ENCODE results near the gene EFR3B. TPM values are rescaled to one million over a fixed set of nuclear protein-coding genes. Genes with fewer than 3 reads are reported as not detected.

EFR3B gene
- total RNA-seq, 1 donor from 2014 or later: 17.2 TPM

DNA sequence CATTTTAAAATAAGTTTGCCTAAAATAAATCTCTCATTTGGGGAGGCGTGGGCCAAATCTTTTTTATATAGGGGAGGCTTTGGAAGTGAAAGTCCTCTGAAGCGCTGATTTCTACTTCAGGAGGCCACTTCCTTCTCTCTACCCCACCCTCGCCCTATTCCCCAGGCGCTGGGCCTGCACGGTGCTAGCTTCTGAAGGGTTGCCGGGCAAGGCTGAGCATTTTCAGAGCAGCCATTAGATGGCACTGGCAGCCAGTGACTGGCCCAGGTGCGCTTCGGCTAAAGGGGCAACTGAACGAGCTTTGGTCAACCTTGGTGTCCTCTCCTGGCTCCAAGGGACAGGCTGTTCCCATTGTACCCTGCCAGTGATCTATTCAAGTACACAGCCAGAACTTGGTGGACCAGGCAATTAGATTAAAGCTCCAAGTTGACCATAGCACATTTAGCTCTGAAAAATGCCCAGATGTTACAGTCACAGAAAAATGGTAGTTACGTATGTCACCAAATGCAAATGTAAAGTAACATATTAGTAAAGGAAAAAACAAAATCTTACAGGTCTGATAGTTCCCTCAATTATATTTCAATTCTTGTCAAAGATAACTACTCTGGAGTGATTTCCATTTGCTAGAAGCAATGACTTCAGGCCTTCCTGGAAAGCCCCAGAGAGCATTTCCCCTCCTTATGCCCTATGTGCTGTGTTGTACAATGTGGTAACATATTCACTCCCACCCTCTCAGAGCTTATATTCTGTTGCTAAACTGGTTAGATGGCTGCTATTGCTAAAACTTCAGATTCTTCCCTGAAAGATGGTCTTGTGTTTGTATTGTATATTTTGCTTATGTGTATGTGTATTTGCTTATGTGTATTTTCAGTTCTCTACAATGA lies 124.4 kb downstream of the EFR3B start:
- H3F3A ChIP-seq (ENCODE audit: low read depth): peaks cover 19% of the 10 kb centered on the region
- peaks cover 9% of the 10 kb centered on the region for H3K4me1 ChIP-seq
- Mint-ChIP-seq H3K4me3 (no peak overlapping the region), H3K27me3 (ENCODE audit: insufficient read depth, low read depth) (peaks cover 43% of the 10 kb centered on the region), H3K27ac (no peak overlapping the region), H3K4me1 (peaks cover 13% of the 10 kb centered on the region), H3K9me3 (no peaks in the 10 kb centered on the region), H3K36me3 (no peaks in the 10 kb centered on the region)
- peaks cover 74% of the 10 kb centered on the region for H3K27me3 ChIP-seq
- no peaks in the 10 kb centered on the region for H3K36me3 ChIP-seq
- no peak overlapping the region for H2AFZ ChIP-seq (replicated peaks)
- peaks cover 2% of the 10 kb centered on the region for H4K20me1 ChIP-seq (ENCODE audit: low read depth)
- H3K79me2 ChIP-seq (ENCODE audit: low read depth): no peaks in the 10 kb centered on the region
- TF ChIP-seq, protein P1, sequence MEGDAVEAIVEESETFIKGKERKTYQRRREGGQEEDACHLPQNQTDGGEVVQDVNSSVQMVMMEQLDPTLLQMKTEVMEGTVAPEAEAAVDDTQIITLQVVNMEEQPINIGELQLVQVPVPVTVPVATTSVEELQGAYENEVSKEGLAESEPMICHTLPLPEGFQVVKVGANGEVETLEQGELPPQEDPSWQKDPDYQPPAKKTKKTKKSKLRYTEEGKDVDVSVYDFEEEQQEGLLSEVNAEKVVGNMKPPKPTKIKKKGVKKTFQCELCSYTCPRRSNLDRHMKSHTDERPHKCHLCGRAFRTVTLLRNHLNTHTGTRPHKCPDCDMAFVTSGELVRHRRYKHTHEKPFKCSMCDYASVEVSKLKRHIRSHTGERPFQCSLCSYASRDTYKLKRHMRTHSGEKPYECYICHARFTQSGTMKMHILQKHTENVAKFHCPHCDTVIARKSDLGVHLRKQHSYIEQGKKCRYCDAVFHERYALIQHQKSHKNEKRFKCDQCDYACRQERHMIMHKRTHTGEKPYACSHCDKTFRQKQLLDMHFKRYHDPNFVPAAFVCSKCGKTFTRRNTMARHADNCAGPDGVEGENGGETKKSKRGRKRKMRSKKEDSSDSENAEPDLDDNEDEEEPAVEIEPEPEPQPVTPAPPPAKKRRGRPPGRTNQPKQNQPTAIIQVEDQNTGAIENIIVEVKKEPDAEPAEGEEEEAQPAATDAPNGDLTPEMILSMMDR (IDR thresholded peaks at IDR 0.05): peak; percentile 55
- TF ChIP-seq EZH2 (IDR thresholded peaks at IDR 0.05) (no peak), EZH2phosphoT487 (IDR thresholded peaks at IDR 0.05) (no peak)
- DNase-seq (ENCODE audit: low spot score): peak; percentile 63
- H3K9ac ChIP-seq: no peak overlapping the region
- no peak overlapping the region for H3K4me2 ChIP-seq
- H3K27ac ChIP-seq: no peak overlapping the region
- no peak overlapping the region for H3K4me3 ChIP-seq
- H3K9me3 ChIP-seq (ENCODE audit: low read depth): no peaks in the 10 kb centered on the region

DNA sequence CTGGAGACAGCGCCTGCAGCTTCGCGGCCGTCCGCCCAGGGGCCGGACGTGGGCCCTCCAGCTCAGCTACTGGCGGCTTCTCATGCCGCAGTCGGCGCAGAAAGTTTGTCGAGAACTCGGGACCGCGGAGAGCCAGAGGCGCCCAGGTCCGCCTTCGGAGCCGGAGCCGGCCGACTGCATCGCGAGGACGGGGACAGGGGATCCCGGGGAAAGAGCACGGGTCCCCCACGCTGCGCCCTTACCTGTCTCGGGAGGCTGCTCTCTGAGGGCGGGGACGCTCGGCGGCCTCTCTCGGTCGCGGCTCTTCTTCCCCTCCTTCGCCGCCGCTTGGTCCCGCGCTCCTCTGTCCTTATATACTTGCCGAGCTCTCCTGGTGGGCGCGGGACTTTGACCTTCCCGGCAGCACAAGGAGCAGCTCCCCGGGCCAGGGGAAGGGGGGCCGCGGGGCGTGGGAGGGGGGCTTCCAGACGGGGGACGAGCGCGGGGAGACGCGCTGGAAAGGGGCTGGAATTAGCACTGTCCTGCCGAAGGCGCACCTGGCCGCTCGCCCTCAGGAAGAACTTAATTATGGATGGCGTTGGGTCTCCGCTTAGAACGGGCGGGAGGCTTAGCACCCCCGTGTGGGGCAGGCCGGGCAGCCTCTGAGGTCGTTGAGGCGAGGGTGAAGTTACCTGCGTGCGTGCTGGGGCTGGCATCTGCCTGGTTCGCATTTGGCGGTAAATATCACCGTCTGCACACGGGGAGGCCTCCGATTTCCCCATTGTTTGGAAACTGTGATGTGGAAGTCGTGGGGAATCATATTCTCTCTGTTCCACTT lies 126.6 kb downstream of the EFR3B start, which contains the start of gene POMC:
TSS of gene POMC (minus strand) at position 325 of the 817 bp plus-strand sequence. CDS start 3,808 bp downstream, outside the sequence.
- Mint-ChIP-seq H3K9me3 (no peaks in the 10 kb centered on the region), H3K4me3 (peak within 1 kb of the TSS; percentile 79), H3K4me1 (peaks cover 13% of the 10 kb centered on the region), H3K27me3 (ENCODE audit: insufficient read depth, low read depth) (peaks cover 50% of the 10 kb centered on the region), H3K36me3 (no peaks in the 10 kb centered on the region), H3K27ac (no peak within 1 kb of the TSS)
- peak within 1 kb of the TSS; percentile 64 for H3K4me3 ChIP-seq
- H3K4me2 ChIP-seq: peak within 1 kb of the TSS; percentile 93
- no peaks in the 10 kb centered on the region for H3K79me2 ChIP-seq (ENCODE audit: low read depth)
- H3K9ac ChIP-seq: no peak within 1 kb of the TSS
- no peaks in the 10 kb centered on the region for H3K9me3 ChIP-seq (ENCODE audit: low read depth)
- peak; percentile 73 for DNase-seq (ENCODE audit: low spot score)
- H3F3A ChIP-seq (ENCODE audit: low read depth): peaks cover 19% of the 10 kb centered on the region
- H3K27me3 ChIP-seq: peaks cover 83% of the 10 kb centered on the region
- peaks cover 9% of the 10 kb centered on the region for H3K4me1 ChIP-seq
- H3K36me3 ChIP-seq: no peaks in the 10 kb centered on the region
- H4K20me1 ChIP-seq (ENCODE audit: low read depth): peaks cover 2% of the 10 kb centered on the region
- no peak within 1 kb of the TSS for H3K27ac ChIP-seq
- TF ChIP-seq, protein P1 (IDR thresholded peaks at IDR 0.05): no peak
- TF ChIP-seq EZH2phosphoT487 (IDR thresholded peaks at IDR 0.05): peak; percentile 84
- peak; percentile 98 for TF ChIP-seq EZH2 (IDR thresholded peaks at IDR 0.05)
- peak within 1 kb of the TSS; percentile 70 for H2AFZ ChIP-seq (replicated peaks)

DNA sequence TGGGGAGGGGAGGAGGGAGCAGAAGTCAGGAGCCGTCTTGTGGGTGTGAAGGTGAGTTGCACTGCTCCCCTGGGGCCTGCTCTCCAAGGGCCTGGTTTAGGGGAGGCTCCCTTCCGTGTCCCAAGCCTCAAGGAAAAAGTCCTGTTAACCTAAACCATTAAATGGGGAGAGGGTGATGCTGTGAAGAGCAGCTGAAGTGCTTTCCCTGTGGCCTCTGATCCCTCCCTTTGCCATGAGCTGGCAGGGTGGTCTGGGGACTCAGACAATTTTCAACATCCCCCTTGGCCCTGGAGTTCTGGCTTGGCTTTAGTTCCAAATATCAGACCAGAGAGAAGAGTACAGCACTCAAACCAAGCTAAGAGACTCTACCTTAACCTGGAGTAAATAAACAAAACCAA lies 127.2 kb downstream of the EFR3B start:
- H3K36me3 ChIP-seq: no peaks in the 10 kb centered on the region
- H3K9ac ChIP-seq: no peak overlapping the region
- H3K9me3 Mint-ChIP-seq: no peaks in the 10 kb centered on the region
- H3K27ac ChIP-seq: no peak overlapping the region
- no peak overlapping the region for H3K27ac Mint-ChIP-seq
- H3K4me3 Mint-ChIP-seq: peak overlapping the region; percentile 79
- H2AFZ ChIP-seq (replicated peaks): no peak overlapping the region
- H3K9me3 ChIP-seq (ENCODE audit: low read depth): no peaks in the 10 kb centered on the region
- no peaks in the 10 kb centered on the region for H3K36me3 Mint-ChIP-seq
- peaks cover 50% of the 10 kb centered on the region for H3K27me3 Mint-ChIP-seq (ENCODE audit: insufficient read depth, low read depth)
- H3K79me2 ChIP-seq (ENCODE audit: low read depth): no peaks in the 10 kb centered on the region
- peaks cover 9% of the 10 kb centered on the region for H3K4me1 ChIP-seq
- H3K27me3 ChIP-seq: peaks cover 85% of the 10 kb centered on the region
- peaks cover 2% of the 10 kb centered on the region for H4K20me1 ChIP-seq (ENCODE audit: low read depth)
- peaks cover 19% of the 10 kb centered on the region for H3F3A ChIP-seq (ENCODE audit: low read depth)
- peaks cover 13% of the 10 kb centered on the region for H3K4me1 Mint-ChIP-seq
- peak overlapping the region; percentile 93 for H3K4me2 ChIP-seq
- H3K4me3 ChIP-seq: peak overlapping the region; percentile 64
- TF ChIP-seq EZH2phosphoT487 (IDR thresholded peaks at IDR 0.05) (no peak), EZH2 (IDR thresholded peaks at IDR 0.05) (no peak)
- TF ChIP-seq, protein P1 (IDR thresholded peaks at IDR 0.05): no peak
- DNase-seq (ENCODE audit: low spot score): no peak

All from neural progenitor cell (in vitro differentiated cells).